Measurements from ENCODE around the gene NOM1. TPM values are rescaled to one million over a fixed set of nuclear protein-coding genes. Genes with fewer than 3 reads are reported as not detected.
A peak's percentile ranks its signal among the peaks of the same experiment; 100 is the strongest.

The NOM1 gene
- total RNA-seq, 2 donors from 2014 or later = 4.1 to 6.3 TPM

DNA sequence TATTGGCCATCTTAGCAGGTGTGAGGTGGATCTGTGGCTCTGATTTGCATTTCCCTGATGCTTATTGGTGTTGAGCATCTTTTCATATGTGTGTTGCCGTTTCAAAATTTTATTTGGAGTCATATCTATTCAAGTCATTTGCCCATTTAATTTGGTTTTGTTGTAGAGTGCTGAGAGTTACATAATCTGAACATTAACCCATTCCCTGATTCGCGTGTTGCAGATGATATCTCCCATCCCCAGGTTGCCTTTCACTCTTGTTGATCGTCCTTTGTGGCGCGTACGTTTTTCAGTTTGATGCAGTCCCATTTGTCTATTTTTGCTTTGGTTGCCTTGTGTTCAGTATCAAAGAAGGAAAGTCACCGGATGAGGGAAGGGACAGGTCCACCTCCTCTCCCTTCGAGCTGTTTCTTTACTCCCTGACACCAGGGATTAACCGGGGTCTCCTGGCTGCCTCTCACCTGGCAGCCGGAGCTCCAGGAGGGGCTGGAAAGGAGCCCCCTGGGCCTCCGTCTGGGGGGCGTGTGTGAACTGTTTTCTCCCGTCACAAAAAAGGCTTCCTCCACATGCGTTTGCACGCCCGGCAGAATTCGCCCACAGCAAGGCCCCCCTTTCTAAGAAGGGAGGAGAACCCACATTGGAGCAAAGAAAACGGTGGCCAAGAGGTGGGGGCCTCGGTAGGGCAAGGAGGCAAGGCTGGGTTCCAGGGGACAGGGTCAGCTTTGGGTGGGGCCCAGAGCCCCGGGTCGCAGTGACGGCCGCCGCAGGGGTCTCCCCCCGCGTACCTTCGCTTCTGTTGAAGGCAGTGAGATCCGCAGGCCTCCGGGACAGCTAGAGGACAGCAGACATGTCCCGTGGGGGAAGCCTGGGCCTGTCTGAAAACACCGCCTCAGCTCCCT lies 52.7 kb downstream of the NOM1 start:
- DNase-seq (ENCODE audit: low spot score) = no peak
- Histone ChIP-seq H3K4me3 (no peak overlapping the region), H3K27ac (no peak overlapping the region), H3K27me3 (peaks cover 30 to 70% of the 10 kb centered on the region in 2 donors), H3K4me1 (peaks cover 0 to 49% of the 10 kb centered on the region in 2 donors), H3K9me3 (no peaks in the 10 kb centered on the region), H3K36me3 (no peaks in the 10 kb centered on the region)
- TF ChIP-seq, protein P1, sequence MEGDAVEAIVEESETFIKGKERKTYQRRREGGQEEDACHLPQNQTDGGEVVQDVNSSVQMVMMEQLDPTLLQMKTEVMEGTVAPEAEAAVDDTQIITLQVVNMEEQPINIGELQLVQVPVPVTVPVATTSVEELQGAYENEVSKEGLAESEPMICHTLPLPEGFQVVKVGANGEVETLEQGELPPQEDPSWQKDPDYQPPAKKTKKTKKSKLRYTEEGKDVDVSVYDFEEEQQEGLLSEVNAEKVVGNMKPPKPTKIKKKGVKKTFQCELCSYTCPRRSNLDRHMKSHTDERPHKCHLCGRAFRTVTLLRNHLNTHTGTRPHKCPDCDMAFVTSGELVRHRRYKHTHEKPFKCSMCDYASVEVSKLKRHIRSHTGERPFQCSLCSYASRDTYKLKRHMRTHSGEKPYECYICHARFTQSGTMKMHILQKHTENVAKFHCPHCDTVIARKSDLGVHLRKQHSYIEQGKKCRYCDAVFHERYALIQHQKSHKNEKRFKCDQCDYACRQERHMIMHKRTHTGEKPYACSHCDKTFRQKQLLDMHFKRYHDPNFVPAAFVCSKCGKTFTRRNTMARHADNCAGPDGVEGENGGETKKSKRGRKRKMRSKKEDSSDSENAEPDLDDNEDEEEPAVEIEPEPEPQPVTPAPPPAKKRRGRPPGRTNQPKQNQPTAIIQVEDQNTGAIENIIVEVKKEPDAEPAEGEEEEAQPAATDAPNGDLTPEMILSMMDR (IDR thresholded peaks at IDR 0.05) = no peak

DNA sequence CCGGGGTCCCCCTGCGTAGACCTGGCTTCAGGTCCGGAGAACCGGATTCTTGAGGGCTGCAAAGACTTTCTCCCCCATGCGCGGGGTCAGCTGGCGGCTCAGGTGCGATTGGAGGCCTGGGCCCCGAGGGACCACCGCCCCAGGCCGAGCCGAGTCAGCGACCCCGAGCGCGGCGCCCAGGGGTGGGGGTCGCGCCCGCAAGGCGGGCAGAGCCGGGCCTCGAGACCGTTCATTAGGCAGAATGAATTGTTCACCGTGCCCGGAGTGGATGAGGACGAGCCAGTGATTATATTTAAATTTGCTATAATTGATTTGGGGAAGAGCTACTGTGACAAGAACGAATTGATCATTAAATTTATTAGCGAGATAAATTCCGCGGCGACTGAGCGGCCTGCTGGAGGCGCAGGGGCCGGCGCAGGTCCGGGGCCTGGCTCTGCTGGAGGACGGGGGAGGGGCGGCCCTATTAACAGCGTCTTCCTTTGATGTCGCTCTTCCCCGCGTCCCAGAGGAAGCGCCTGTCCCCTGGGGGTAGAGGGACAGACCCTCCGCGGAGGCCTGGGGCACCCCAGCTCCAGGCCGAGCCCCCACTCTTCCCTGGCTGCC lies 53.4 kb downstream of the NOM1 start:
- Histone ChIP-seq H3K36me3 (no peaks in the 10 kb centered on the region), H3K9me3 (no peaks in the 10 kb centered on the region), H3K4me1 (peaks cover 0 to 49% of the 10 kb centered on the region in 2 donors), H3K27me3 (peaks cover 33 to 73% of the 10 kb centered on the region in 2 donors), H3K27ac (no peak overlapping the region), H3K4me3 (no peak overlapping the region)
- TF ChIP-seq, protein P1 (IDR thresholded peaks at IDR 0.05) = no peak
- DNase-seq (ENCODE audit: low spot score) = no peak

DNA sequence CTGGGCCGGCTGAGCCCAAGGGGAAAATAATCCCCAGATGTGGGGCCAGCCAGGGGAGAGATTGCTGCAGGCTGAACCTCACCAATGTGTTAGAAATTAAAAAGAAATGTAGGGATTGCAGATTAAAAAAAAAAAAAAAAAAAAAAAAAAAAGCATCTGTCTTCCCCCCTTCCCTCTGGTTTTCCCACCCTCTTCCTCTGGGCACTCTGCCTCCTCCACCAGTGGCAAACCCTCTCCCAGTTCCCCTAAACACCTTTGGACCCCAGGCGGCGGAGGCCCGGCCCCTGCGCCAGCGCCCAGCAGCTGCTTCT lies 53.9 kb downstream of the NOM1 start:
- TF ChIP-seq, protein P1 (IDR thresholded peaks at IDR 0.05) = no peak
- Histone ChIP-seq H3K9me3 (no peaks in the 10 kb centered on the region), H3K4me1 (peaks cover 0 to 49% of the 10 kb centered on the region in 2 donors), H3K27me3 (peaks cover 36 to 75% of the 10 kb centered on the region in 2 donors), H3K4me3 (no peak overlapping the region), H3K36me3 (no peaks in the 10 kb centered on the region), H3K27ac (no peak overlapping the region)
- no peak for DNase-seq (ENCODE audit: low spot score)

DNA sequence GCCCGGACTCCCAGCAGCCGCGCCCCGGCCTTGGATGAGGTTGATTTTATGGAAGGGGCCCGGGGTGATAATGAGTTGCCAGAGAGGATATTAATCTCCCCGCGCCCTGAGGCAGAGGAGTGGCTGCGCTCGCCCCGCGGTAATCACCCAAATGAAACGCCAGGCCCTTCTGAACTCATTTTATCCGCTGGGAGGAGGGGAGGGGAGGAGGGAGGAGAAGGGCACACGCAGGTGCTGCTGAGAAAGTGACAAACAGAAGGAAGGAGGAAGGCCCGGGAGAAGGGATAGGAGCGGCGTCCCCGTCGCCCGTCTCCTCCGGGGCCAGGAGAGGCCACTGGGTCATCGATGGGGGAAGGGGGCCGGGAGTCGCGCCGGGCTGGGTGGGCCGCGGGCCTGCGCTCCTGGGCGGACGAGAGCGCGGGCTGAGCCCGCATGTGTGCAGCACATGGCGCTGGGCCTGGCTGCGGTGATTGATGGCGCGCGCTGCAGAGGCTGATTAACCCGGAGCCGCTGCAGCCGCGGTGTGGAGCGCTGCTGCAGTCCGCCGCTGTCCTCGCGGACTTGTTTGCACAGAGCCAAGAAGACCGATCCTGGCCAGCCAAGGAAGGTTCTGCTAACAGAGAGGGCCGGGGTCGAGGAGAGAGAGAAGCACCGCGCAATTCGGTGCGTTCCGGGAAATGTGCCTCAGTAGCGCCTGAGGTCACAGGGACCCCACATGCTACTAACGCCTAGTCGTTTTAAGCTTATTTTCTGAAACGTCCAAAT lies 54.4 kb downstream of the NOM1 start:
- H3K27me3 ChIP-seq = peaks cover 34 to 80% of the 10 kb centered on the region in 2 donors
- TF ChIP-seq, protein P1 (IDR thresholded peaks at IDR 0.05) = no peak
- H3K27ac ChIP-seq = no peak overlapping the region
- no peak for DNase-seq (ENCODE audit: low spot score)
- no peaks in the 10 kb centered on the region for H3K36me3 ChIP-seq
- H3K9me3 ChIP-seq = no peaks in the 10 kb centered on the region
- H3K4me3 ChIP-seq = no peak overlapping the region
- peaks cover 0 to 49% of the 10 kb centered on the region in 2 donors for H3K4me1 ChIP-seq

DNA sequence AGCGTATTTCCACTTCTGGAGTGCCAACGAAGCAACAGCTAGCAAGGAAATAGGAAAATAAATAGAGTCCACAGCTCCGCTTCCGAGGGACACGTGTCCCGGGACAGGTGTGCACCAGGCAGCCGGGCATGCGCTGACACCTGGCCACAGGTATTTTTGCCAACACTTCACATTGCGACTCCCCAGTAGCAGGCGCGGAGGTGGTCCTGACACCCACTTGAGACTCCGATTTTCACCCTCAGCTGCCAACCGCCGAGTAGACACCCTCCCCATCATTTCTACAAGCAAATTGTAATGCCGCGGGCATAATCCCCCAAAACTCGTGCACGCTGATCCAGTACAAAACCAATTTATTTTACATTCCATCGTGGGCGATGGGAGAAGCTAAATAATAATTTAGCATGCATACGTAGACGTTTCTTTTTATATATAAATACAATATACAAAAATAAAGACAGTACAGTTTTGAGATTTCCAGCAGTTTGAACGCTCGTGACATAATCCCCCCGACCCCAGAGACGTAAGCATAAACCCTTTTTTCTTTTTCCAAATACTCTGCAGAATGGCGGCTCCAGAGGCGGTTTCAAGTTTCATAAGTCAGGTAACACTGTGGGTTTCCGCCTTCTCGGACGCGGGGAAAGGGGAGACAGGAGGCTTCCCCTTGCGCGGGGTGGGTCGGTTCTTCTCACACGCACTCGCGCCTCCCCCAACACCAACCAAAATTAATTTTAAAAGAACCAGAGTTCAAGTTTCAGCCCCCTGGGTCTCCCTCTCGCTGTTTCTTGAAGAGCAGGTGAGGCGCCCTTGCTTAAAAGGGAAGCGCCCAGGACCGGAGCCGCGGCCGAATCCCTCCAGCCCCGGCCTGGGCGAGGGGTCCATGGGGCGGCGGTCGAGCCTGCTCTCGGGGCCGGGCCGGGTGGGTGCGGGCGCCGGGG lies 55.3 kb downstream of the NOM1 start:
- no peak for DNase-seq (ENCODE audit: low spot score)
- TF ChIP-seq, protein P1 (IDR thresholded peaks at IDR 0.05) = no peak

More for the DNA sequence above, 55.3 kb downstream of the NOM1 start:
- H3K9me3 ChIP-seq = no peaks in the 10 kb centered on the region
- no peaks in the 10 kb centered on the region for H3K36me3 ChIP-seq
- H3K4me3 ChIP-seq = peak overlapping the region in 1 of 2 donors; percentile 6
- H3K4me1 ChIP-seq = peaks cover 0 to 49% of the 10 kb centered on the region in 2 donors
- peaks cover 33 to 79% of the 10 kb centered on the region in 2 donors for H3K27me3 ChIP-seq
- H3K27ac ChIP-seq = no peak overlapping the region
